NB4 (cell line): Measurements from ENCODE around the gene EBLN1.

Source experiments
- DNase-seq: peaks from one replicate; pipeline ENCODE4 v3.0.0; 2010; ENCODE audit warnings: low read depth
- H3K4me3 ChIP-seq: one replicate; pipeline ENCODE4 v1.5.1; 2011; ENCODE audit warnings: mild to moderate bottlenecking, low read depth, low read length, moderate library complexity
- MYC ChIP-seq: IDR thresholded peaks from 2 replicates; pipeline ENCODE4 v1.6.1; 2011; ENCODE audit warnings: low read depth, low read length
- POLR2A ChIP-seq: IDR thresholded peaks from 2 replicates; pipeline ENCODE4 v1.6.1; 2011; ENCODE audit warnings: mild to moderate bottlenecking; ENCODE audit not compliant: insufficient read length; ENCODE audit errors: extremely low read depth
- TF ChIP-seq, protein P1 (sequence below): IDR thresholded peaks from 2 replicates; pipeline ENCODE4 v1.6.1; 2011; ENCODE audit warnings: low read depth, low read length
- TF ChIP-seq, protein P2 (sequence below): IDR thresholded peaks from one replicate; pipeline ENCODE4 v1.5.1; 2012; ENCODE audit warnings: low read depth, low read length

EBLN1 gene

DNA sequence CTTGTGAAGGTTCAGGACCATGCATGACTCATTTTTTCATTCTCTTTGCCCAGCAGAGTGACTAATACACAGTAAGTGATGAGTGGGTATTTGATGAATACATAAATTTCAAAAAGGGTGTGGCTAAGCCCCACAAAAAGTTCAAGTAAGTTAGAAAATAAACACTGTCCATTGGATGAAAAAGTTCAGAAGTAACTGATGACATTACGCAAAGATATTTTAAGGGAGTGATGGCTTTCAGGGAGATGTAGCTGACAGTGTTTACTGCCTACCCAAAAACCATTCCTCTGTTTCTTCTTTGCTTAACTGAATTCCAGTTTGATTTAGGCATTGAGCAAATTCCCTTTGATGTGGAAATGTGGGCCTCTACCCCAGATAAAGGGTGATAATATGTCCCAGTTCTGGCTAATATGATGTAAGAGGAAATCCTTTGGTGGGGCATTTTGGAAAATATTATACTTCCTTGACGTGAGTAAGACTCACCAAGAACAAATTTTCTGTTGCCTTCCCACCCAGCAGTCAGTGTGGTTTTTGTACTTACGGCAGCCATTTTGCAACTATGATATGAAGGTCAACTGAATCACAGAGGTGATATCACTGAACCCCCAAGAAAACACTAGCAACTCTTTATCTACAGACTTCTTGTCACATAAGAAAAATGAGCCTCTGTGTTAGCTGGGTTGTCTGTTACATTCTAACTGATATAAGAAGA is 29.0 kb upstream of the EBLN1 start:
- H3K4me3 ChIP-seq, result no peak overlapping the region
- DNase-seq, result no peak
- TF ChIP-seq POLR2A, result no peak
- TF ChIP-seq, protein P1, sequence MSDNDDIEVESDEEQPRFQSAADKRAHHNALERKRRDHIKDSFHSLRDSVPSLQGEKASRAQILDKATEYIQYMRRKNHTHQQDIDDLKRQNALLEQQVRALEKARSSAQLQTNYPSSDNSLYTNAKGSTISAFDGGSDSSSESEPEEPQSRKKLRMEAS, result no peak
- TF ChIP-seq MYC, result no peak
- TF ChIP-seq, protein P2, sequence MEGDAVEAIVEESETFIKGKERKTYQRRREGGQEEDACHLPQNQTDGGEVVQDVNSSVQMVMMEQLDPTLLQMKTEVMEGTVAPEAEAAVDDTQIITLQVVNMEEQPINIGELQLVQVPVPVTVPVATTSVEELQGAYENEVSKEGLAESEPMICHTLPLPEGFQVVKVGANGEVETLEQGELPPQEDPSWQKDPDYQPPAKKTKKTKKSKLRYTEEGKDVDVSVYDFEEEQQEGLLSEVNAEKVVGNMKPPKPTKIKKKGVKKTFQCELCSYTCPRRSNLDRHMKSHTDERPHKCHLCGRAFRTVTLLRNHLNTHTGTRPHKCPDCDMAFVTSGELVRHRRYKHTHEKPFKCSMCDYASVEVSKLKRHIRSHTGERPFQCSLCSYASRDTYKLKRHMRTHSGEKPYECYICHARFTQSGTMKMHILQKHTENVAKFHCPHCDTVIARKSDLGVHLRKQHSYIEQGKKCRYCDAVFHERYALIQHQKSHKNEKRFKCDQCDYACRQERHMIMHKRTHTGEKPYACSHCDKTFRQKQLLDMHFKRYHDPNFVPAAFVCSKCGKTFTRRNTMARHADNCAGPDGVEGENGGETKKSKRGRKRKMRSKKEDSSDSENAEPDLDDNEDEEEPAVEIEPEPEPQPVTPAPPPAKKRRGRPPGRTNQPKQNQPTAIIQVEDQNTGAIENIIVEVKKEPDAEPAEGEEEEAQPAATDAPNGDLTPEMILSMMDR, result no peak

DNA sequence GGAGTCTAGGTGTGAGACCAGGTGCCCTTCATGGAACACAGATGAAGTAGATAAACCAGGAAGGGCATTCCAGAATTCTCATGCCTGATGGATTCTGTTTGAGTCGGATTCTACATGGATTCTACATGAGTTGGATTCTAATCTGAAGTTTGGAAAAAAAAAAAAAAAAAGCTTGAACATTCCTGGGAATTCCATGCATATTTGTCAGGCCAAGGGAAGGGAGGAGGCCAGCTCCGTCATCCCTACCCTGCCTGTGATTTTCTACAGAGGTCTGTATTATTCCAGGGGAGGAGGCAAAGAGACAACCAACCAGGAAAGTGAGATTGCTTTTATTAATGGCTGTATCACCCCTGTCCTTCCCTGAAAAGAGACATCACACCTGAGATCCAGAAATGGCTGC is 27.8 kb upstream of the EBLN1 start:
- DNase-seq, result no peak
- TF ChIP-seq, protein P2, result no peak
- TF ChIP-seq, protein P1, result no peak
- TF ChIP-seq POLR2A (no peak), MYC (no peak)

DNA sequence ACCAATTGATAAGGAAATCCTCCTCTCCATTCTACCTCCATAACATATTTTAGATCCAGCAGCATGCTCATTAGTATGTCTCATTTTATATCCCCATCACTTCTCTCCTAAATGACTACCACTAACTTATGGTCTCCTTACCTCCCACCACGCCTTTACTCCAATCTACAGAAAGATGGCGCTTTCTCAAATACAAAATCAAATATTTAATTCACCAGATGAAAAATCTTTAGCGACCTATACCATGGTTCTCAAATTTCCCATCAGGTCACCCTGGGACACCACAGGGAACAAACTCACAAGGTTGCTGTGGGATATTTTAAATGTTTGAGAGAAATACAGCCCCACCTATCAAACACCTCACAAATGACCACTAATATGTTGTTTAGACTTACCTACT is 27.0 kb upstream of the EBLN1 start:
- no peak for DNase-seq
- no peak overlapping the region for H3K4me3 ChIP-seq
- TF ChIP-seq, protein P1, result no peak
- TF ChIP-seq MYC, result no peak

More for the DNA sequence above, 27.8 kb upstream of the EBLN1 start:
- no peak overlapping the region for H3K4me3 ChIP-seq

DNA sequence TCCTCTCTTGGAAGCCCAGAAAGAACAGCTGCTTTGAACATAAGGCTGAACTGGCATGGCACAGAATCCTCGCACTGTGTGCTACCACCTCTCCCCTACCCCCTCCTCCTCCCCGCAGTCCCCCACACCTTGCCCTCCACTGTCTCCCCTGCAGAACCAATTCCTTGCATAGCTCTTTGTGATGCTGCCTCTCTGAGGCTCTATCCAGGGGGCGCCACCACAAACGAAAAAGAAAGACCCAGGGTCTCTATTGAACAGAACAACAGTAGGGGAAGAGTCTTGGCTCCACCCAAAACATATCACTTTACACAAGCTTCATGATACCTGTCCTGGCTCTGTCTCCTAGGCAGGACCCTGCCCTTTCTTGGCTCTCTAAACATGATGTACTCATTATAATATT is 26.2 kb upstream of the EBLN1 start:
- DNase-seq, result peak; percentile 2

DNA sequence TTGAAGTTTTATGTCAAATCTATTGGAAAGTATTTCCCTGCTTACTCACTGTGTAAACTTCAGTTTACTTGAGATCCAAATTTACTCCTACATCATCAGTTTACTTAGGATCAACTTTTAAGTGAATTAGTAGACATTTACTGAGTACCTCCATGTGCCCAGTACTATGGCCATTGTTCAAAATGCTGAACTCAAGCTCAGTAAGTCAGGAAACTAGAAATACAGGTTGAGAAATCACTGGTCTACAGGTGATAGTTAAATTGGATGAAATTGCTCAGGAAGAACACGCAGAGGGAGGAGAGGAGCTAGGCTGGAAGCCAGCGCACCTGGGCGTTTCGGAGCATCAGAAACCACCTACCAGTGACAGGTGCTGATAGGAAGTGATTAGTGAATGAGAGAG is 25.5 kb upstream of the EBLN1 start:
- TF ChIP-seq MYC, result no peak
- TF ChIP-seq, protein P2, result no peak
- TF ChIP-seq POLR2A, result no peak
- TF ChIP-seq, protein P1, result no peak
- no peak for DNase-seq
- H3K4me3 ChIP-seq, result no peak overlapping the region

More for the DNA sequence above, 26.2 kb upstream of the EBLN1 start:
- H3K4me3 ChIP-seq, result no peak overlapping the region
- TF ChIP-seq MYC, result no peak
- TF ChIP-seq, protein P2, result peak; percentile 18
- no peak for TF ChIP-seq POLR2A
- TF ChIP-seq, protein P1, result no peak

DNA sequence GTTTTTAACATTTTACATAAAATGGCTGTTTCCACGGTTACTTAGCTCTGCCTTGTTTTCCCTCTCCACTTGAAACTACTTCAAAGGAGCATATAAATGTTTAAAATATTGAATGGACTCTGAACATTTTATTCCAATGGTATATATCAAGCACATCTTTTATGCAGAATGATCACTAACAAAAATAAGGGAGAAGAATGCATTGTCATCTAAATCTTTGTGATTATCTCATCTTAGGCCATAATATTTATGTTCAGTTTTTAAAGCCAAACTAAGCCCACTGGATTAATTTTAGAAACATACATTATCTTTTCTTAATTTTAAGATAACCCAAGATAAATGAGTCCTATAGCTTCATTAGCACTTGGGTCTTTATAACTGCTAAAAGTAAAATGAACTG is 13.4 kb upstream of the EBLN1 start:
- TF ChIP-seq, protein P2, result no peak
- TF ChIP-seq POLR2A, result no peak
- TF ChIP-seq MYC, result no peak
- TF ChIP-seq, protein P1, result no peak
- no peak overlapping the region for H3K4me3 ChIP-seq
- no peak for DNase-seq
